ENCODE results near the gene PARL. TPM values are rescaled to one million over a fixed set of nuclear protein-coding genes. Genes with fewer than 3 reads are reported as not detected.

PARL gene
- total RNA-seq, 1 experiment from 2014 or later, result 109 TPM

DNA sequence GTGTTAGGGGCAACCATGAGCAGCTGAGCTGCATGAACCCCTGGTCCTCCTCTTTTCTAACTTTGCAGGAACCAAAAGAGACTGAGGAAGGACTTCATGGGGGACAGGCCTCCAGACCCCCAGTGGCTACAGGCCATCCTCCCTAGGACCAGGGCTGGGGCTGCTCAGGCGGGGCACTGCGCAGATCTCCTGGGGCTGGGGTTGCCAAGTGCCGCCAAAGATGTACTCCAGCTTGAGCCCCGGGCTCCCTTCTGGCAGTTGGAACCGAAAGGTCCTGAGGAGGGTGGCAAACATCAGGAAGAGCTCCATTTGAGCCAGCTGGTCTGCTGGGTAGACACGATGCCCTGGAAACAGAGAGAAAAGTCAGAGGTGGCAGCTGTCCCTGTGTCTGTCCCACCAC, 11.1 kb upstream of the PARL start:
- Histone ChIP-seq H4K20me1 (ENCODE audit: insufficient read depth) (no peaks in the 10 kb centered on the region), H3K4me1 (replicated peaks; ENCODE audit: insufficient read depth) (no peaks in the 10 kb centered on the region), H3K4me3 (no peak overlapping the region), H3K79me2 (ENCODE audit: low read depth) (no peaks in the 10 kb centered on the region), H3K4me2 (0 out of 2 replicates have a peak overlapping the region, but pooled peaks have one; percentile 13), H3K36me3 (ENCODE audit: low read depth) (no peaks in the 10 kb centered on the region), H3F3A (ENCODE audit: insufficient read depth, low read depth) (no peaks in the 10 kb centered on the region), H2AFZ (no peak overlapping the region), H3K9me3 (ENCODE audit: insufficient read depth, low read depth) (no peaks in the 10 kb centered on the region; the same call in 1 of the 2 replicates), H3K27ac (no peak overlapping the region), H3K9me2 (ENCODE audit: insufficient read depth) (no peaks in the 10 kb centered on the region), H3K27me3 (ENCODE audit: insufficient read depth, low read depth) (no peaks in the 10 kb centered on the region)
- no TSS peak for BruUV-seq (replicated peaks)
- CTCF ChIA-PET, result interaction anchor here (0.5 to 1.9 kb wide), 15 partner anchors 9 to 466 kb away, joined by 3 to 20 read pairs (median 6); partner anchors contain the start of gene DVL3
- no peak for TF ChIP-seq EZH2 (IDR thresholded peaks at IDR 0.05; ENCODE audit: low read depth)
- TF ChIP-seq, protein P1, sequence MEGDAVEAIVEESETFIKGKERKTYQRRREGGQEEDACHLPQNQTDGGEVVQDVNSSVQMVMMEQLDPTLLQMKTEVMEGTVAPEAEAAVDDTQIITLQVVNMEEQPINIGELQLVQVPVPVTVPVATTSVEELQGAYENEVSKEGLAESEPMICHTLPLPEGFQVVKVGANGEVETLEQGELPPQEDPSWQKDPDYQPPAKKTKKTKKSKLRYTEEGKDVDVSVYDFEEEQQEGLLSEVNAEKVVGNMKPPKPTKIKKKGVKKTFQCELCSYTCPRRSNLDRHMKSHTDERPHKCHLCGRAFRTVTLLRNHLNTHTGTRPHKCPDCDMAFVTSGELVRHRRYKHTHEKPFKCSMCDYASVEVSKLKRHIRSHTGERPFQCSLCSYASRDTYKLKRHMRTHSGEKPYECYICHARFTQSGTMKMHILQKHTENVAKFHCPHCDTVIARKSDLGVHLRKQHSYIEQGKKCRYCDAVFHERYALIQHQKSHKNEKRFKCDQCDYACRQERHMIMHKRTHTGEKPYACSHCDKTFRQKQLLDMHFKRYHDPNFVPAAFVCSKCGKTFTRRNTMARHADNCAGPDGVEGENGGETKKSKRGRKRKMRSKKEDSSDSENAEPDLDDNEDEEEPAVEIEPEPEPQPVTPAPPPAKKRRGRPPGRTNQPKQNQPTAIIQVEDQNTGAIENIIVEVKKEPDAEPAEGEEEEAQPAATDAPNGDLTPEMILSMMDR (conservative IDR thresholded peaks at IDR 0.05), result no peak
- intact Hi-C loops (cut with micrococcal nuclease; ENCODE audit: unreplicated experiment), result loop anchor here (1.0 to 2.0 kb wide), 8 partner anchors 122 to 649 kb away; partner anchors contain the start of genes ABCC5, ABCF3 and DVL3
- POLR2A ChIA-PET (ENCODE audit: unreplicated experiment), result interaction anchor here (0.6 kb wide), 2 partner anchors 341 to 617 kb away, joined by 4 read pairs; no protein-coding TSS in a partner anchor
- no peak for DNase-seq

DNA sequence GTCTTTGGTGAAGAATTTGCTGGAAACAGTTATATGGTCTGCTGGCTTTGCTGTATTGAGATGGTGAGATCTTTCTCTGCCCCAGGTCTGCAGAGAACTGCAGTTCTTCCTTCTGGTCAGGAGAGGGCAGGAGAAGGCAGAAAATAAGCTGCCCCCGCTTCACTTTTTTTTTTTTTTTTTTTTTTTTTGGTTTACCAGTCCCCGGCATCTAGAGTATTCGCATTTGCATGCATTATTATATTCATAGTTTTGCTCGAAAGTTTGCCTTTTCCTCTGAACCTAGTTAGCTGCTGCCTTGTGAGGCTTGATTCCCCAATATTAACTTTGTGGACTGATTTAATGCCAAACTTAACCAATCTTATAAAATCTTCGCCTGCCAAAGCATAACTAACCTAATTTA, 10.6 kb upstream of the PARL start:
- no peaks in the 10 kb centered on the region for H3K36me3 ChIP-seq (ENCODE audit: low read depth)
- no TSS peak for BruUV-seq (replicated peaks)
- H3K27ac ChIP-seq, result no peak overlapping the region
- H3K4me2 ChIP-seq, result peak overlapping the region; percentile 13; the same call in 1 of the 2 replicates
- no peaks in the 10 kb centered on the region for H3K79me2 ChIP-seq (ENCODE audit: low read depth)
- no peaks in the 10 kb centered on the region for H3K9me3 ChIP-seq (ENCODE audit: insufficient read depth, low read depth)
- H4K20me1 ChIP-seq (ENCODE audit: insufficient read depth), result no peaks in the 10 kb centered on the region
- H3K4me1 ChIP-seq (replicated peaks; ENCODE audit: insufficient read depth), result no peaks in the 10 kb centered on the region
- DNase-seq, result peak; percentile 48 to 55
- H3K9me2 ChIP-seq (ENCODE audit: insufficient read depth), result no peaks in the 10 kb centered on the region
- intact Hi-C loops (cut with micrococcal nuclease; ENCODE audit: unreplicated experiment), result loop anchor here (1.0 to 2.0 kb wide), 8 partner anchors 122 to 649 kb away; partner anchors contain the start of genes ABCC5, ABCF3 and DVL3
- CTCF ChIA-PET, result interaction anchor here (0.5 to 1.9 kb wide), 17 partner anchors 9 to 467 kb away, joined by 3 to 20 read pairs (median 5); partner anchors contain the start of gene DVL3
- no peak overlapping the region for H3K4me3 ChIP-seq
- POLR2A ChIA-PET (ENCODE audit: unreplicated experiment), result interaction anchor here (0.6 to 0.7 kb wide), 3 partner anchors 305 to 617 kb away, joined by 4 read pairs; no protein-coding TSS in a partner anchor
- no peak overlapping the region for H2AFZ ChIP-seq
- no peaks in the 10 kb centered on the region for H3K27me3 ChIP-seq (ENCODE audit: insufficient read depth, low read depth)
- TF ChIP-seq EZH2 (IDR thresholded peaks at IDR 0.05; ENCODE audit: low read depth), result no peak
- TF ChIP-seq, protein P1 (conservative IDR thresholded peaks at IDR 0.05), result peak; percentile 97
- no peaks in the 10 kb centered on the region for H3F3A ChIP-seq (ENCODE audit: insufficient read depth, low read depth)

GRCh38 chr3:183892610-183893214, 8.0 kb upstream of the PARL start:
- no peak for DNase-seq
- Histone ChIP-seq H2AFZ (no peak overlapping the region), H3K9me2 (ENCODE audit: insufficient read depth) (no peaks in the 10 kb centered on the region), H3K27ac (no peak overlapping the region), H4K20me1 (ENCODE audit: insufficient read depth) (no peaks in the 10 kb centered on the region), H3K27me3 (ENCODE audit: insufficient read depth, low read depth) (no peaks in the 10 kb centered on the region), H3F3A (ENCODE audit: insufficient read depth, low read depth) (no peaks in the 10 kb centered on the region), H3K4me2 (no peak overlapping the region), H3K4me3 (no peak overlapping the region), H3K79me2 (ENCODE audit: low read depth) (no peaks in the 10 kb centered on the region), H3K36me3 (ENCODE audit: low read depth) (no peaks in the 10 kb centered on the region), H3K9me3 (ENCODE audit: insufficient read depth, low read depth) (no peaks in the 10 kb centered on the region), H3K4me1 (replicated peaks; ENCODE audit: insufficient read depth) (no peaks in the 10 kb centered on the region)
- intact Hi-C loops (cut with micrococcal nuclease; ENCODE audit: unreplicated experiment), result no loop called here
- TF ChIP-seq, protein P1 (conservative IDR thresholded peaks at IDR 0.05), result no peak
- no peak for TF ChIP-seq EZH2 (IDR thresholded peaks at IDR 0.05; ENCODE audit: low read depth)
- no TSS peak for BruUV-seq (replicated peaks)
- ChIA-PET POLR2A (ENCODE audit: unreplicated experiment) (no interaction called here), CTCF (interaction anchor here (0.6 kb wide), 1 partner anchor 453 kb away, joined by 3 read pairs; no protein-coding TSS in a partner anchor)
